GM19397 (cell line): Measurements from ENCODE around the gene LIMS2.

Experiments
- ATAC-seq: cut with Tn5 transposase; IDR thresholded peaks from one replicate; pipeline ENCODE4 v1.9.1; 2021; ENCODE audit warnings: mild to moderate bottlenecking, moderate library complexity; ENCODE audit not compliant: unreplicated experiment

Gene LIMS2

GRCh38 chr2:127624756-127625571 is 50.4 kb downstream of the LIMS2 start:
- no peak for ATAC-seq

- no peak for ATAC-seq
Measured at GRCh38 chr2:127624320-127624755, 51.0 kb downstream of the LIMS2 start.

- no peak for ATAC-seq
Measured at GRCh38 chr2:127623388-127624319, 51.7 kb downstream of the LIMS2 start.

GRCh38 chr2:127622561-127623387 is 52.6 kb downstream of the LIMS2 start:
- ATAC-seq = no peak

- no peak for ATAC-seq
Measured at GRCh38 chr2:127621981-127622431, 53.3 kb downstream of the LIMS2 start.

GRCh38 chr2:127620866-127621265 is 54.5 kb downstream of the LIMS2 start:
- no peak for ATAC-seq

GRCh38 chr2:127619877-127620705 is 55.2 kb downstream of the LIMS2 start:
- ATAC-seq = no peak

- ATAC-seq = no peak
Measured at GRCh38 chr2:127619203-127619590, 56.1 kb downstream of the LIMS2 start.

GRCh38 chr2:127618551-127619202 is 56.7 kb downstream of the LIMS2 start:
- ATAC-seq = no peak

- ATAC-seq = no peak
Measured at GRCh38 chr2:127615511-127616166, 59.7 kb downstream of the LIMS2 start.

GRCh38 chr2:127614731-127615130 is 60.6 kb downstream of the LIMS2 start:
- no peak for ATAC-seq

- ATAC-seq = no peak
Measured at GRCh38 chr2:127614246-127614645, 61.1 kb downstream of the LIMS2 start.

- ATAC-seq = no peak
Measured at GRCh38 chr2:127612111-127612822, 63.1 kb downstream of the LIMS2 start.

GRCh38 chr2:127611076-127611925 is 64.0 kb downstream of the LIMS2 start:
- no peak for ATAC-seq

GRCh38 chr2:127610561-127610960 is 64.8 kb downstream of the LIMS2 start:
- ATAC-seq = no peak

- ATAC-seq = no peak
Measured at GRCh38 chr2:127609818-127610217, 65.5 kb downstream of the LIMS2 start.

GRCh38 chr2:127609031-127609751 is 66.1 kb downstream of the LIMS2 start:
- ATAC-seq = no peak
